GM18508 (cell line): ENCODE data around the gene LACC1.

Experiments used
- ATAC-seq: cut with Tn5 transposase; IDR thresholded peaks from one replicate; pipeline ENCODE4 v1.9.1; 2021; ENCODE audit warnings: moderate number of reproducible peaks; ENCODE audit not compliant: insufficient read depth, unreplicated experiment

Gene LACC1

GRCh38 chr13:43879755-43880181 lies at the start of gene LACC1:
LACC1 (plus strand) TSS chr13:43879904; CDS start chr13:43880986, 1,082 bp downstream.
- ATAC-seq = no peak

GRCh38 chr13:43830497-43830881 lies 49.2 kb upstream of the LACC1 start:
- ATAC-seq = no peak

- no peak for ATAC-seq
These were observed 48.6 kb upstream of the LACC1 start for GRCh38 chr13:43831088-43831487.

- no peak for ATAC-seq
These were observed 44.0 kb upstream of the LACC1 start for GRCh38 chr13:43835701-43836100.

GRCh38 chr13:43838909-43839308 lies 40.8 kb upstream of the LACC1 start:
- no peak for ATAC-seq

- ATAC-seq = no peak
These were observed 33.1 kb upstream of the LACC1 start for GRCh38 chr13:43846496-43847158.

GRCh38 chr13:43848001-43848649 lies 31.6 kb upstream of the LACC1 start:
- ATAC-seq = no peak

- no peak for ATAC-seq
These were observed 28.8 kb upstream of the LACC1 start for GRCh38 chr13:43850873-43851272.

- no peak for ATAC-seq
These were observed 26.7 kb upstream of the LACC1 start for GRCh38 chr13:43852923-43853404.

GRCh38 chr13:43861863-43862262 lies 17.8 kb upstream of the LACC1 start:
- ATAC-seq = no peak

GRCh38 chr13:43864921-43865320 lies 14.8 kb upstream of the LACC1 start:
- ATAC-seq = no peak

GRCh38 chr13:43865892-43866291 lies 13.8 kb upstream of the LACC1 start:
- ATAC-seq = no peak

GRCh38 chr13:43872181-43872580 lies 7.5 kb upstream of the LACC1 start:
- ATAC-seq = no peak

- no peak for ATAC-seq
These were observed 5.1 kb upstream of the LACC1 start for GRCh38 chr13:43874504-43875092.

GRCh38 chr13:43876366-43876765 lies 3.3 kb upstream of the LACC1 start:
- no peak for ATAC-seq

- no peak for ATAC-seq
These were observed 2.4 kb upstream of the LACC1 start for GRCh38 chr13:43877326-43877725.

GRCh38 chr13:43877766-43878165 lies 1.9 kb upstream of the LACC1 start:
- ATAC-seq = no peak

GRCh38 chr13:43878892-43879754 lies 581 bp upstream of the LACC1 start, which contains the start of gene CCDC122:
CCDC122 (minus strand) TSS chr13:43879740; CDS start chr13:43869376, 10,364 bp downstream.
- ATAC-seq = no peak

GRCh38 chr13:43880214-43880855 lies 631 bp downstream of the LACC1 start:
- ATAC-seq = no peak

- ATAC-seq = no peak
These were observed 1.2 kb downstream of the LACC1 start for GRCh38 chr13:43880926-43881325.
